Right atrium auricular region (tissue), 2 donors: ENCODE data around the gene OR2M2. TPM values are rescaled to one million over a fixed set of nuclear protein-coding genes. Genes with fewer than 3 reads are reported as not detected.

ENCODE experiments used
- DNase-seq: peaks from one replicate; pipeline ENCODE4 v3.0.0-alpha.2; 2019; ENCODE audit warnings: low spot score
- H3K27ac ChIP-seq, 2 donors: fragments of 200-600 bp; sonication (generic); 1 replicate in 1 of 2; 2 replicates in 1 of 2; pipeline ENCODE4 v1.5.1; 2016 to 2019
- H3K27me3 ChIP-seq, 2 donors: fragments of 200-600 bp; sonication (generic); one replicate each; pipeline versions ENCODE4 v1.5.1 to v1.6.0; 2017 to 2019
- H3K36me3 ChIP-seq: fragments of 200-600 bp; sonication (generic); one replicate; pipeline ENCODE4 v1.5.1; 2016
- H3K4me1 ChIP-seq, 2 donors: fragments of 200-600 bp; sonication (generic); one replicate each; pipeline versions ENCODE4 v1.5.1 to v1.6.0; 2017 to 2019
- H3K4me3 ChIP-seq, 2 donors: fragments of 200-600 bp; sonication (generic); 1 replicate in 1 of 2; 2 replicates in 1 of 2; pipeline ENCODE4 v1.5.1; 2017 to 2019; ENCODE audit warnings: mild to moderate bottlenecking in 1 of 2, moderate library complexity in 1 of 2
- H3K9me3 ChIP-seq, 2 donors: fragments of 200-600 bp; sonication (generic); one replicate each; pipeline ENCODE4 v1.5.1; 2019
- total RNA-seq, 2 donors: library from RNA; depleted of rRNA; stranded (reverse); fragments of >200 nt; gene quantifications; one replicate each; pipeline ENCODE4 v1.1.0, GENCODE V29; 2016
- TF ChIP-seq, protein P1 (sequence below), 2 donors: fragments of 200-600 bp; sonication (generic); IDR thresholded peaks; one replicate each; pipeline ENCODE4 v1.5.1; 2019; ENCODE audit warnings: antibody characterized with exemption in 2 of 2

The OR2M2 gene
- total RNA-seq, 2 donors from 2014 or later = not detected

DNA sequence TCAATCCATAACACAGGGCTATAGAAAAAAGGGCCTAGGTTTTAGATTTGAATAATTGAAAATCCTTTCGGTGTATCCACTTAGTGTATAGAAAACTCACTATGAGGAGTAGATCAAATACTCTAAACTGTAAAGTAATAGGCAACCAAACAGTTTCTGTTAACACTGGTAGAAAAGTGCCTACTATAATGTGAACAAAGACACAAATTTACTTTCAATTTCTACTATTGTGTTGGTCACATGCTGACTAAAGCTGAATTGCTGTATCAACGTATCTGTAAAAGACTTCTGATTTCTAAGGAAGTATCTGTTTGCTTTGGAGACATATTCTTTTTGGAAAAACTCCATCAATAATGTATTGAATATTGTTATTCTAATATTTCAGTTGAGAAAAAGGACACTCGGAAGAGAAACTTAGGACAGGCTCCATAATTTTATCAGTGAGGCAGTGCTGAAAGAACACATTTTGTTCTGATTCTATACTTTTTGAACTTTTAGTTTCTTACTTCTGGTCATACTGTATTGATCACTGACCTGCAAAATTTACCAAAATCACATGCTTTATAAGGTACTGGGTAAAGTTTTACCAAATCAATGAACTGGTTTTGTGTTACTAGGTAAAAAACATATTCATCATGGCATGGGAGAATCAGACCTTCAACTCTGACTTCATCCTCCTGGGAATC is 30.0 kb upstream of the OR2M2 start, which contains the start of gene OR2M5:
OR2M5 (plus strand) TSS at position 636 of the 686 bp plus-strand sequence; CDS start at position 636, 0 bp downstream.
- no peak within 1 kb of the TSS for H3K4me3 ChIP-seq
- no peaks in the 10 kb centered on the region for H3K27me3 ChIP-seq
- H3K9me3 ChIP-seq = peaks cover 0 to 15% of the 10 kb centered on the region in 2 donors
- no peak for DNase-seq
- no peaks in the 10 kb centered on the region for H3K36me3 ChIP-seq
- TF ChIP-seq, protein P1, sequence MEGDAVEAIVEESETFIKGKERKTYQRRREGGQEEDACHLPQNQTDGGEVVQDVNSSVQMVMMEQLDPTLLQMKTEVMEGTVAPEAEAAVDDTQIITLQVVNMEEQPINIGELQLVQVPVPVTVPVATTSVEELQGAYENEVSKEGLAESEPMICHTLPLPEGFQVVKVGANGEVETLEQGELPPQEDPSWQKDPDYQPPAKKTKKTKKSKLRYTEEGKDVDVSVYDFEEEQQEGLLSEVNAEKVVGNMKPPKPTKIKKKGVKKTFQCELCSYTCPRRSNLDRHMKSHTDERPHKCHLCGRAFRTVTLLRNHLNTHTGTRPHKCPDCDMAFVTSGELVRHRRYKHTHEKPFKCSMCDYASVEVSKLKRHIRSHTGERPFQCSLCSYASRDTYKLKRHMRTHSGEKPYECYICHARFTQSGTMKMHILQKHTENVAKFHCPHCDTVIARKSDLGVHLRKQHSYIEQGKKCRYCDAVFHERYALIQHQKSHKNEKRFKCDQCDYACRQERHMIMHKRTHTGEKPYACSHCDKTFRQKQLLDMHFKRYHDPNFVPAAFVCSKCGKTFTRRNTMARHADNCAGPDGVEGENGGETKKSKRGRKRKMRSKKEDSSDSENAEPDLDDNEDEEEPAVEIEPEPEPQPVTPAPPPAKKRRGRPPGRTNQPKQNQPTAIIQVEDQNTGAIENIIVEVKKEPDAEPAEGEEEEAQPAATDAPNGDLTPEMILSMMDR (IDR thresholded peaks at IDR 0.05) = no peak
- no peak within 1 kb of the TSS for H3K27ac ChIP-seq
- H3K4me1 ChIP-seq = no peaks in the 10 kb centered on the region

DNA sequence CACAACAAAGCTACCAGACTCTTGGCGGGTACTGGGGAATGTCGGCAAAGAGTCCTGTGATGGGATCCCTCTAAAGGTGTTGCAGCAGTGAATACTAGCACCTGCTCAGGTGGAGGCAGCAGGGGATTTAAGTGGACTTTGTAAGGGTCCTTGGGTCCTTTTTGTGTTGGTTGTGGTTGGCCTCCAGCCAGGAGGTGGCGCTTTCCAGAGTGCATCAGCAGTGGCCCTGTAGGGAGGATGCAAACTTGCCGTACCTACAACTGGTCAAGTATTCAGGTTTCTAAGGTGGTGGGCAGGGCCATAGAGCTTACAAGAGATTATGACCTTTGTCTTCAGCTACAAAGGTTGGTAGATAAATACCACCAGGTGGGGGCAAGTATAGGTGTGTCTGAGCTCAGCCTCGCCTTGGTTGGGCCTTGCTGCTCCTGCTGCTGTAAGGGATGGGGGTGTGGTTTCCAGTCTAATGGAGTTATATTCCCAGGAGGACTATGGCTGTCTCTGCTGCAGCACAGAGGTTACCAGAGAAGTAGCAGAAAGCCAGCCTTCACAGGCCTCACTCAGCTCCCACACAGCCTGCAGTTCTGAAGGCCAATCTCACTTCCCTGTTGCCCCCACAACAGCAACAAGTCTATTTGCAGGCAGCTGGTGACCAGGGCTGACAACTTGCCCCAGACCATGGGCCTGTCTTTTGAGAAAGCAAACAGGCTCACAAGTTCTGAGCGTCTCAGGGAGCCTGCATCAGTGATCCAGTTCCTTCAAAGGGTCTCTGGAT is 22.4 kb upstream of the OR2M2 start:
- H3K27me3 ChIP-seq = no peaks in the 10 kb centered on the region
- H3K27ac ChIP-seq = no peak overlapping the region
- no peaks in the 10 kb centered on the region for H3K4me1 ChIP-seq
- TF ChIP-seq, protein P1 (IDR thresholded peaks at IDR 0.05) = no peak
- no peaks in the 10 kb centered on the region for H3K36me3 ChIP-seq
- no peak overlapping the region for H3K4me3 ChIP-seq
- DNase-seq = no peak
- peaks cover 0 to 16% of the 10 kb centered on the region in 2 donors for H3K9me3 ChIP-seq

DNA sequence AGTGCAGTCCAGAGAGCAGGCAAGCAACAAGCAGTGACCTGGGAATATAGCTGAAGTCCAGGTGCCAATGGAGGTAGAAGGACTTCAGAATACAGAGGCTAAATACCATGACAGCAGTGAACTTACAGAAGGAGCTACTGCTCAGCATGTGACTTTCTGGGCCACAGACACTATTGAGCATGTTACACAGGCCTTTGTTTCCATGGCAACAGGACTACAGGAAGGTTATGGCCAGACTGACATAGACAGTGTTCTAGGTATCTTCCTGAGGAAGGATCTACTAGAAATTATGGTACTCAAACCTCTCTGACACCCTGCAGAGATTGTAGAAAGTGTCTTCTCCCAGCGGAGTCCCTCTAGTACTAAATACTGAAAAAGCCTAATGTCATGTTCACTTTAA is 18.7 kb upstream of the OR2M2 start:
- TF ChIP-seq, protein P1 (IDR thresholded peaks at IDR 0.05) = no peak
- no peak for DNase-seq
- no peaks in the 10 kb centered on the region for H3K36me3 ChIP-seq
- no peaks in the 10 kb centered on the region for H3K9me3 ChIP-seq
- no peaks in the 10 kb centered on the region for H3K27me3 ChIP-seq
- H3K27ac ChIP-seq = no peak overlapping the region
- no peak overlapping the region for H3K4me3 ChIP-seq
- no peaks in the 10 kb centered on the region for H3K4me1 ChIP-seq

DNA sequence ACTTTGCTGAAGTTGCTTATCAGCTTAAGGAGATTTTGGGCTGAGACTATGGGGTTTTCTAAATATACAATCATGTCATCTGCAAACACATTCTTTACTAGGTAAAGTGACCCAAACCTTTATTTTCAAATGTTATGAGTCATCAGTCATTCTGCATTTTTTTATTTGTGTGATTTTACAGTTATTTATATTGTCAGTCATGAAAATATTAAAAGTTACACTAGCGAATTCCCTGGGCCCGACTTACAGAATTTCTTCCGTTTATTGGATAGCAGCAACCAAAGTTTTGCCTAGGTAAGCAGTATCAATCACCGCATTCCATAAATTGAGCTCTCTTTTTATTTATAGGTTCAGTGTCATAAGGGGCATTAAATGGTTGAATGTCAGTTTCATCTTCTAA is 15.9 kb upstream of the OR2M2 start:
- Histone ChIP-seq H3K4me3 (no peak overlapping the region), H3K9me3 (no peaks in the 10 kb centered on the region), H3K4me1 (no peaks in the 10 kb centered on the region), H3K36me3 (no peaks in the 10 kb centered on the region), H3K27ac (no peak overlapping the region), H3K27me3 (no peaks in the 10 kb centered on the region)
- DNase-seq = no peak
- TF ChIP-seq, protein P1 (IDR thresholded peaks at IDR 0.05) = no peak

DNA sequence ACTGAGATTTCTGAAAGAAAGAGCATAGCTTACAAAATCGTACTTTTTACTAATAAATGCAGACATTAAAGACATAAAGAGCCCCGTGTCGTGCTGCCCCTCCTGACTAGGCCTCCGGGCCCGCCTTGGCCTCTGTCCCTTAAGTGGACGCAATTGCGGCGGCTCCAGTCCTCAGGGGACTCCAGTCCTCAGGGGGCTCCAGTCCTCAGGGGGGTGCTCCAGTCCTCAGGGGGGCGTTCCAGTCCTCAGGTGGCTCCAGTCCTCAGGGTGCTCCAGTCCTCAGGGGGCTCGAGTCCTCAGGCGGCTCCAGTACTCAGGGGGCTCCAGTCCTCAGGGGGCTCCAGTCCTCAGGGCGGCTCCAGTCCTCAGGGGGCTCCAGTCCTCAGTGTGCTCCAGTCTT is 10.6 kb upstream of the OR2M2 start:
- Histone ChIP-seq H3K27me3 (no peaks in the 10 kb centered on the region), H3K4me3 (no peak overlapping the region), H3K36me3 (no peaks in the 10 kb centered on the region), H3K4me1 (no peaks in the 10 kb centered on the region), H3K27ac (no peak overlapping the region), H3K9me3 (no peaks in the 10 kb centered on the region)
- DNase-seq = no peak
- TF ChIP-seq, protein P1 (IDR thresholded peaks at IDR 0.05) = no peak
